ENCODE data around the gene ADAM10. TPM values are rescaled to one million over a fixed set of nuclear protein-coding genes. Genes with fewer than 3 reads are reported as not detected.

The ADAM10 gene
- total RNA-seq, 4 donors from 2014 or later = 51.6 to 111 (median 63.3) TPM

DNA sequence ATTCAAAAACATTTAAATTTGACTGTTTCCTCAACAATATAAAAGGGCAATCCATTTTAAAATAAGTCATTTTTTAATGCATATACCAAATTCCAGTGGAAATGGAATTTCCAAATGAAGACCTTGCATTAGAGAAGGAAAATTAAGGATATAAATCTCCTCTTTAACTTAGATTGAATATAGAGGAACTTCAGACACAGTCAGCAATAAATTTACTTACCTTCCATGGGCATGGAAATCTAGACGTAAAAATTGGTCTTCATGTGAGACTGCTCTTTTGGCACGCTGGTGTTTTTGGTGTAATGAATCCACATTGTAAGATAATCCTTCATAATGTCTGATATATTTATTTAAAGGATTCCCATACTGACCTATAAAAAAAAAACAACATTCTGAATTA is 32.1 kb downstream of the ADAM10 start:
- no peak for ATAC-seq (ENCODE audit: low FRiP score)
- TF ChIP-seq, protein P1, sequence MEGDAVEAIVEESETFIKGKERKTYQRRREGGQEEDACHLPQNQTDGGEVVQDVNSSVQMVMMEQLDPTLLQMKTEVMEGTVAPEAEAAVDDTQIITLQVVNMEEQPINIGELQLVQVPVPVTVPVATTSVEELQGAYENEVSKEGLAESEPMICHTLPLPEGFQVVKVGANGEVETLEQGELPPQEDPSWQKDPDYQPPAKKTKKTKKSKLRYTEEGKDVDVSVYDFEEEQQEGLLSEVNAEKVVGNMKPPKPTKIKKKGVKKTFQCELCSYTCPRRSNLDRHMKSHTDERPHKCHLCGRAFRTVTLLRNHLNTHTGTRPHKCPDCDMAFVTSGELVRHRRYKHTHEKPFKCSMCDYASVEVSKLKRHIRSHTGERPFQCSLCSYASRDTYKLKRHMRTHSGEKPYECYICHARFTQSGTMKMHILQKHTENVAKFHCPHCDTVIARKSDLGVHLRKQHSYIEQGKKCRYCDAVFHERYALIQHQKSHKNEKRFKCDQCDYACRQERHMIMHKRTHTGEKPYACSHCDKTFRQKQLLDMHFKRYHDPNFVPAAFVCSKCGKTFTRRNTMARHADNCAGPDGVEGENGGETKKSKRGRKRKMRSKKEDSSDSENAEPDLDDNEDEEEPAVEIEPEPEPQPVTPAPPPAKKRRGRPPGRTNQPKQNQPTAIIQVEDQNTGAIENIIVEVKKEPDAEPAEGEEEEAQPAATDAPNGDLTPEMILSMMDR (IDR thresholded peaks at IDR 0.05) = no peak

DNA sequence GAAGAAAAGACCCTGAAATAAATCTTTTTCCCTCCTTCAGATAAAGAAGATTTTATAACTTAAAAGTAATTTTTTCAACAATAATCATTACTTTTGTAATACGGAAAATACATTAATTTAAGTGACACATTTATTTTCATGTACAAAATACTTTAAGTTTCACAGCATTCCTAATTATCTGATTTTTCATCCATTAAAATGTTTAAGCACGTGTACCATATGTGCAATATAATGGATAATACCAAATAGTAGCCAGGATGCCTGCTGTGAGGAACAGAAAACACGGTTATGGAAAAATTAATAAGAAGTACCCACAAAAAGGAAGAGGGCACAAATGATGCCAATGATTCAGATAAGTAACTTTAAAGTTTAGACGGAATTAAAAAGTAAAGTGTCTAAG is 33.5 kb downstream of the ADAM10 start:
- no peak for DNase-seq (ENCODE audit: low spot score)
- ATAC-seq (ENCODE audit: low FRiP score) = no peak

More for the DNA sequence above, 32.1 kb downstream of the ADAM10 start:
- no peak for DNase-seq (ENCODE audit: low spot score)

DNA sequence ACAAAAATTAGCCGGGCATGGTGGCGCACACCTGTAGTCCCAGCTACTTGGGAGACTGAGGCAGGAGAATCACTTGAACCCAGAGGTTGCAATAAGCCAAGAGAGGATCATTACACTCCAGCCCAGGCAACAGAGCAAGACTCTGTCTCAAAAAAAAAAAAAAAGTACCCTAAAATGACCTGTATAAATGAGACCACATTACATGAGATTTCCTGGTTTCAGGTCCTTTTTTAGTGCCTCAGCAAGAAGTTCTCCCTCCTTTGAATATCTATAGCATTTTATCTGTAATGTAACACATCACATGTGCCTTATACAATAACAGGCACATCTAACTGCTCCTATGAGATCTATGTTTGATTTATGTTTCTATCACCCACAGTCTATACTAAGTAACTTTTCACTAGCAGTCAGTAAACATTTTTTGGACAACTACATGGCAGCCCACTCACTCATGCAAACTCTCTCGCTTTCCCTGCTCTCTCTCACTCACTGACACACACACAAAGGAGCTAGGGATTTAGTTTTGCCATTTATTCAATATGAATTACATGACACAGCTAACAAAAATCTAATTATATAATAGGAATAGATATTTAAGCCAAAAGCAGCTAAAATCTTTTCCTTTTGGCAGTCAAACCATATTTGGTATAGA is 34.1 kb downstream of the ADAM10 start:
- ATAC-seq (ENCODE audit: low FRiP score) (no peak), DNase-seq (ENCODE audit: low spot score) (no peak)
- TF ChIP-seq, protein P1 (IDR thresholded peaks at IDR 0.05) = no peak

More for the DNA sequence above, 33.5 kb downstream of the ADAM10 start:
- TF ChIP-seq, protein P1 (IDR thresholded peaks at IDR 0.05) = no peak

DNA sequence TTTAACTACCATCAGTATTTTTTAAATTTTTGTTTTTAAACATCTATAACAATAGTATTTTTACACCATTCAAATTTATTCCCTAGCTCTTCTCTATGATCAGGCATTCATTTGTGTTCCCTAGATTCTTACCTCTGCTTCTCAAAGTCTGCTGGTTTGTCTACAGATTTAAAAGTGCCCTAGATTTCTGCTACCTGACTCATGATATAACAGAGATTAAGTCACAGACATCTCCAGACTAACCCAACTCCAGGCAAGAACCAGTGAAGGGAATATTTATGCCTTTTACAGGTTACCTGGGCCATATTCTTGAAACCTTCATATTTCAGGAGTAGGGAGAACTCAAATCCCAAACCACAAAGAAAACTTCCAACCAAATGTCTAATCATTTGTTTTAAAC is 38.8 kb downstream of the ADAM10 start:
- ATAC-seq (ENCODE audit: low FRiP score) = no peak
- TF ChIP-seq, protein P1 (IDR thresholded peaks at IDR 0.05) = no peak
- DNase-seq (ENCODE audit: low spot score) = no peak

DNA sequence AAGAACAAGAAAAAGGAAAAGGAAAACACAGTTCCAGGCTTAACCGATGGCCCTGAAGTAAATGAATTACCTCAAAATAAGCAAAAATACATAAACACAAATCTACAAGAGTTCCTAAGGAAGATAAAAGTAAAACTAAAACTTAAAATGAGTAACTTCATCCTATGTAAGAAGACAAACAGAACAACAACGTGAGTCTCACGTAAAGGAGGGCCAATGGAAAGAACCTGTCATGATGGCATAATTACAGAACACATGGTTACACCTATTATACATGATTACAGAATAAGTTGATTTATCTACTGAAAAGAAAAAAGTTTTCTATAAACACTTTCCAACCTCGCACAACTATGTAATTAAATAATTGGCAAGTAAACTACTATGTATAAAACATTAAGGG is 42.1 kb downstream of the ADAM10 start:
- ATAC-seq (ENCODE audit: low FRiP score) (no peak), DNase-seq (ENCODE audit: low spot score) (no peak)
- TF ChIP-seq, protein P1 (IDR thresholded peaks at IDR 0.05) = no peak

DNA sequence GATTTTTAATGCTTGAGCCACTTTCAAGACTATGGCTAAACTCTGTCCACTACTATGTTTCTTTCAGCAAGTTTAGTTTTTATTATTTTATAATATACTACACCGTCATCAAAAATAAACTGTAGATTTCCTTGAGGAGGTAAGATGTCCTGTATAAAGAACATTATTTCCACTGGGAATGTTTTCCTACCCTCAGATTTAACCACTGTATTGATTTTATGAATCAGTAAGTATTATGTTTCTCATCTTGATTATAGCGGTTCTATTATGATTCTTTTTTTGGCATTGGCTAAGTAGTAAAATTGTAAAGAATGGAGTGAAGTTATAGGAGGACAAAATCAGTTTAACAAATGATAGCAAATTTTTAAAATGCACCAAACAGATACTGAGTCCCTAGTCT is 44.4 kb downstream of the ADAM10 start:
- ATAC-seq (ENCODE audit: low FRiP score) (no peak), DNase-seq (ENCODE audit: low spot score) (no peak)
- TF ChIP-seq, protein P1 (IDR thresholded peaks at IDR 0.05) = no peak

DNA sequence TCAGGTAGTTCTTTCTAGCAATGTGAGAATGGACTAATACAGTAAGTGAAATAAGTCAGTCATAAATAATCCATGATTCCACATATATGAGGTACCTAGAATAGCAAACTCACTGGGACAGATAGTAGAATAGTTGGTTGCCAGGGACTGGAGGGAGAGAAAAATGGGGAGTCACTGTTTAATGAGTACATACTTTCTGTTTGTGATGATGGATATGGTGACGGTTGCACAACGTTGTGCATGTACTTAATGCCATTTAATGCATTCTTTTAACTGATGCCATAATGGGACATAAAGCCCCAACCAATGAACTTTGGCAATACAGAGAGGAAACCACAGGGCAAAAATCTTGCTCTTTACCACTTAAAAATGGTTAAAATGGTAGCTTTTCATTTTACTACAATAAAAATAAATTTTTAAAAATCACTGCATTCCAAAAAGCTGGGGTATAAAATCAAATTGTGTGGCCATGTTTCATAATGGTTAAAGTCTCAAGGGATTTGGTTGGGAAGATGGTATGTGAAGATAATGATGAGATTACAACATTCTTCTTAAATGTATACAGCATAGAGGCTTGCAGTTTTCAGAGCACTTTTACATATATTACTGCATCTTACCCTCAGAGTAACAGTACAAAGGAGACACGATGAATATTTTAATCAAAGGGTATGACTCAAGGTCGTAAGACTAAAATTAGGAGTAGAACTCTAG is 45.2 kb downstream of the ADAM10 start:
- no peak for DNase-seq (ENCODE audit: low spot score)
- ATAC-seq (ENCODE audit: low FRiP score) = no peak
- TF ChIP-seq, protein P1 (IDR thresholded peaks at IDR 0.05) = no peak
